H1 (cell line): ENCODE results near the gene SEMA5B.

Source experiments
- ATF2 ChIP-seq: IDR thresholded peaks from 2 replicates; pipeline ENCODE4 v1.6.1; 2012; ENCODE audit warnings: low read length, inconsistent platforms
- CTCF ChIP-seq, 3 experiments: IDR thresholded peaks; 1 replicate in 2 of 3; 2 replicates in 1 of 3; pipeline versions ENCODE4 v1.5.1 to v1.6.1; 2011; ENCODE audit warnings: low read length in 3 of 3, mild to moderate bottlenecking in 3 of 3, inconsistent platforms in 2 of 3, low read depth in 1 of 3, moderate library complexity in 1 of 3; ENCODE audit not compliant: insufficient read depth in 1 of 3; ENCODE audit errors: control extremely low read depth in 1 of 3
- EGR1 ChIP-seq: IDR thresholded peaks from 2 replicates; pipeline ENCODE4 v1.6.1; 2011; ENCODE audit warnings: low read depth, low read length, borderline replicate concordance
- EP300 ChIP-seq, 2 experiments: IDR thresholded peaks; 1 replicate in 1 of 2; 2 replicates in 1 of 2; pipeline ENCODE4 v1.6.1; 2011 to 2012; ENCODE audit warnings: low read depth in 2 of 2, low read length in 2 of 2, mild to moderate bottlenecking in 2 of 2, borderline replicate concordance in 1 of 2, inconsistent platforms in 1 of 2, moderate library complexity in 1 of 2
- JUND ChIP-seq: IDR thresholded peaks from 2 replicates; pipeline ENCODE4 v1.6.1; 2011; ENCODE audit warnings: mild to moderate bottlenecking, improper control_type of control experiment, low read length
- POLR2A ChIP-seq, 2 experiments: IDR thresholded peaks; 1 replicate in 1 of 2; 2 replicates in 1 of 2; pipeline ENCODE4 v1.6.1; 2011; ENCODE audit warnings: low read depth in 2 of 2, low read length in 2 of 2, mild to moderate bottlenecking in 2 of 2; ENCODE audit errors: control extremely low read depth in 1 of 2
- RNF2 ChIP-seq: fragments of 200-900, 300-1000 bp; sonication (generic); IDR thresholded peaks from 2 replicates; pipeline ENCODE4 v1.7.1; 2016; ENCODE audit warnings: borderline replicate concordance, low read depth, mild to moderate bottlenecking, antibody characterized with exemption, low read length; ENCODE audit not compliant: poor library complexity, severe bottlenecking; ENCODE audit errors: missing control alignments
- SP1 ChIP-seq: IDR thresholded peaks from 2 replicates; pipeline ENCODE4 v1.6.1; 2011; ENCODE audit warnings: low read depth, low read length

GRCh38 chr3:122946185-122946584, 81.4 kb downstream of the SEMA5B start:
- TF ChIP-seq CTCF (IDR thresholded peaks at IDR 0.05; ENCODE audit: control extremely low read depth in 1 of 3, insufficient read depth in 1 of 3, low read depth in 1 of 3, low read length in 3 of 3) (no peak), RNF2 (no peak), JUND (no peak), ATF2 (no peak), EGR1 (no peak), POLR2A (IDR thresholded peaks at IDR 0.05; ENCODE audit: control extremely low read depth in 1 of 2, low read depth in 2 of 2, low read length in 2 of 2) (no peak), EP300 (IDR thresholded peaks at IDR 0.05; ENCODE audit: borderline replicate concordance in 1 of 2, low read depth in 2 of 2, low read length in 2 of 2) (no peak), SP1 (no peak)
